Measurements from ENCODE around the gene GLRX. TPM values are rescaled to one million over a fixed set of nuclear protein-coding genes. Genes with fewer than 3 reads are reported as not detected.
A peak's percentile ranks its signal among the peaks of the same experiment; 100 is the strongest.

GLRX gene
- total and polyA plus RNA-seq, 10 of the 15 experiments (the other 5 are each of a cell fraction or from before 2014, with no cell fraction given), result 63.0 to 366 (median 186) TPM

DNA sequence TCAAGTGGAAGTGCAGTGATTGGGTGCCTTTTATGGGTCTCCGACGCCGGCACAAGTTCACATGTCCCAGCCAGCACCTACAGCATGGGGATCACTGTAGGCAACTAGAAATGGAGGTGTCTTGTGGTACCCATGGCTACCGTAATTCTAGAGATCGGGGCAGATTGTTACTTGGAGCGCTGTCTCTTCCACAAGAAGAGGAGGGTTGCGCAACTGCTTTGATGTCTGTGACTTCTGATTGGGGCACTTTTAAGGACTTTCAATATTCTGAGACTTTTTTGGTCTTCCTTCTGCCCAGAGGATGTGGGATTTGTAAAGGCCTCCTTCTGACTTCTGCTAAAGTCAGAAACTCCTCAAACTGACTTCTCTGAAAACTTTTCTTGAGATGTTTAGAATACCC, 41.9 kb downstream of the GLRX start:
- Histone ChIP-seq H2AFZ (ENCODE audit: control insufficient read depth, low read depth, low read length) (no peak overlapping the region), H3K4me2 (ENCODE audit: control insufficient read depth, insufficient read depth) (no peak overlapping the region), H3K4me1 (ENCODE audit: control insufficient read depth, insufficient read depth, low read length) (no peaks in the 10 kb centered on the region), H3K9me3 (replicated peaks; ENCODE audit: control insufficient read depth, insufficient read depth, low read length) (no peaks in the 10 kb centered on the region), H3K27me3 (replicated peaks in 1 of 2; ENCODE audit: control insufficient read depth in 2 of 2, insufficient read depth in 2 of 2, low read length in 1 of 2) (no peaks in the 10 kb centered on the region), H3K36me3 (ENCODE audit: control insufficient read depth in 2 of 2, insufficient read depth in 2 of 2, low read length in 1 of 2) (no peaks in the 10 kb centered on the region), H4K20me1 (ENCODE audit: control insufficient read depth, insufficient read depth) (no peaks in the 10 kb centered on the region), H3K9ac (ENCODE audit: control insufficient read depth, insufficient read depth, low read length) (no peak overlapping the region), H3K4me3 (no peak overlapping the region), H3K79me2 (ENCODE audit: control insufficient read depth, insufficient read depth, low read length) (no peaks in the 10 kb centered on the region), H3K27ac (ENCODE audit: control insufficient read depth, insufficient read depth) (no peak overlapping the region)
- in situ Hi-C loops (cut with MboI), result no loop called here
- ChIA-PET SMC1A (ENCODE audit: uncharacterized antibody, unreplicated experiment) (interaction anchor here (0.8 to 19.5 kb wide), 42 partner anchors 9 to 555 kb away, joined by 3 to 622 read pairs (median 7); partner anchors contain the start of genes GLRX and RFESD), POLR2A (interaction anchor here (0.9 to 1.5 kb wide), 7 partner anchors 9 to 70 kb away, joined by 3 to 8 read pairs (median 3); partner anchors contain the start of gene RHOBTB3), CTCF (interaction anchor here (0.6 to 18.7 kb wide), 44 partner anchors 11 to 821 kb away, joined by 3 to 653 read pairs (median 6); partner anchors contain the start of genes GLRX, RFESD and RHOBTB3), RAD21 (ENCODE audit: unreplicated experiment) (interaction anchor here (0.8 to 5.7 kb wide), 40 partner anchors 9 to 556 kb away, joined by 3 to 209 read pairs (median 6); partner anchors contain the start of genes GLRX, RFESD and RHOBTB3)
- DNase-seq (ENCODE audit: low read depth, low spot score), result no peak
- no peak for FAIRE-seq
- intact Hi-C loops (cut with micrococcal nuclease; ENCODE audit: unreplicated experiment), result loop anchor here (2.0 kb wide), 2 partner anchors 40 to 116 kb away; no protein-coding TSS in a partner anchor
- BruUV-seq (replicated peaks), result no TSS peak
- no peak; the same call in 2 of the 3 replicates for ATAC-seq
- 98% methylated on average over 7 of the region's 7 CpGs for WGBS (ENCODE audit: insufficient coverage, insufficient replicate concordance, low lambda C conversion rate, missing lambda C conversion rate)
- no peak for TF ChIP-seq ZBTB33 (IDR thresholded peaks at IDR 0.05)
- 0 out of 4 replicates have a peak, but pooled peaks of 1 of the 2 experiments have one; percentile 18 for TF ChIP-seq CEBPB (IDR thresholded peaks at IDR 0.05; ENCODE audit: borderline replicate concordance in 1 of 2, low read depth in 2 of 2, low read length in 2 of 2)

- no peaks in the 10 kb centered on the region for H3K27me3 ChIP-seq (replicated peaks in 1 of 2; ENCODE audit: control insufficient read depth in 2 of 2, insufficient read depth in 2 of 2, low read length in 1 of 2)
- POLR2A ChIA-PET, result interaction anchor here (0.6 to 1.4 kb wide), 2 partner anchors 18 to 20 kb away, joined by 3 read pairs; no protein-coding TSS in a partner anchor
- H3K36me3 ChIP-seq (ENCODE audit: control insufficient read depth in 2 of 2, insufficient read depth in 2 of 2, low read length in 1 of 2), result no peaks in the 10 kb centered on the region
- BruUV-seq (replicated peaks), result no TSS peak
- intact Hi-C loops (cut with micrococcal nuclease; ENCODE audit: unreplicated experiment) (loop anchor here (2.0 kb wide), 2 partner anchors 41 to 115 kb away; no protein-coding TSS in a partner anchor), in situ Hi-C loops (cut with MboI) (loop anchor here (5.0 kb wide), 1 partner anchor 68 kb away; no protein-coding TSS in a partner anchor)
- no peak for FAIRE-seq
- no peak overlapping the region for H3K27ac ChIP-seq (ENCODE audit: control insufficient read depth, insufficient read depth)
- no peak for DNase-seq (ENCODE audit: low read depth, low spot score)
- H3K4me1 ChIP-seq (ENCODE audit: control insufficient read depth, insufficient read depth, low read length), result no peaks in the 10 kb centered on the region
- ATAC-seq, result no peak
- SMC1A ChIA-PET (ENCODE audit: uncharacterized antibody, unreplicated experiment), result interaction anchor here (0.9 to 19.5 kb wide), 9 partner anchors 8 to 138 kb away, joined by 3 to 622 read pairs (median 4); no protein-coding TSS in a partner anchor
- RAD21 ChIA-PET (ENCODE audit: unreplicated experiment), result interaction anchor here (0.9 to 5.7 kb wide), 4 partner anchors 29 to 115 kb away, joined by 3 to 209 read pairs (median 7); no protein-coding TSS in a partner anchor
- H2AFZ ChIP-seq (ENCODE audit: control insufficient read depth, low read depth, low read length), result no peak overlapping the region
- CTCF ChIA-PET, result interaction anchor here (0.6 to 18.7 kb wide), 6 partner anchors 11 to 135 kb away, joined by 4 to 653 read pairs (median 36); no protein-coding TSS in a partner anchor
- H3K9me3 ChIP-seq (replicated peaks; ENCODE audit: control insufficient read depth, insufficient read depth, low read length), result no peaks in the 10 kb centered on the region
- WGBS (ENCODE audit: insufficient coverage, insufficient replicate concordance, low lambda C conversion rate, missing lambda C conversion rate), result 92% methylated on average over 2 of the region's 2 CpGs
- H4K20me1 ChIP-seq (ENCODE audit: control insufficient read depth, insufficient read depth), result no peaks in the 10 kb centered on the region
- no peak overlapping the region for H3K4me3 ChIP-seq
- H3K9ac ChIP-seq (ENCODE audit: control insufficient read depth, insufficient read depth, low read length), result no peak overlapping the region
- no peak overlapping the region for H3K4me2 ChIP-seq (ENCODE audit: control insufficient read depth, insufficient read depth)
- no peaks in the 10 kb centered on the region for H3K79me2 ChIP-seq (ENCODE audit: control insufficient read depth, insufficient read depth, low read length)
- no peak for TF ChIP-seq GABPA (IDR thresholded peaks at IDR 0.05; ENCODE audit: low read depth)
- no peak for TF ChIP-seq RFX5 (IDR thresholded peaks at IDR 0.05; ENCODE audit: low read depth, low read length)
- TF ChIP-seq MEF2B (IDR thresholded peaks at IDR 0.05; ENCODE audit: partially characterized antibody, poor library complexity, severe bottlenecking), result no peak
- TF ChIP-seq MLLT1 (IDR thresholded peaks at IDR 0.05), result no peak
- no peak for TF ChIP-seq YY1 (IDR thresholded peaks at IDR 0.05; ENCODE audit: low read depth, low read length)
- TF ChIP-seq RB1 (IDR thresholded peaks at IDR 0.05; ENCODE audit: borderline replicate concordance), result no peak
- TF ChIP-seq CHD2 (IDR thresholded peaks at IDR 0.05; ENCODE audit: borderline replicate concordance, low read depth, low read length), result no peak
- TF ChIP-seq ZNF207 (IDR thresholded peaks at IDR 0.05; ENCODE audit: borderline replicate concordance), result no peak
- no peak for TF ChIP-seq ZNF217 (IDR thresholded peaks at IDR 0.05)
- TF ChIP-seq SIN3A (IDR thresholded peaks at IDR 0.05; ENCODE audit: low read depth, low read length), result no peak
- no peak for TF ChIP-seq MEF2A (IDR thresholded peaks at IDR 0.05; ENCODE audit: insufficient read depth, low read depth, low read length)
These were observed 42.9 kb downstream of the GLRX start for GRCh38 chr5:95779611-95780010.
